Measurements from ENCODE around the gene EPHA10. TPM values are rescaled to one million over a fixed set of nuclear protein-coding genes. Genes with fewer than 3 reads are reported as not detected.

The EPHA10 gene
- total and polyA plus RNA-seq, 4 donors, result 0.05 to 0.25 (median 0.12) TPM; not detected in 1

- Histone ChIP-seq H3K4me3 (ENCODE audit: low read length in 2 of 2) (no peak overlapping the region), H3K9me3 (ENCODE audit: control insufficient read depth, low read length) (no peaks in the 10 kb centered on the region), H3K4me1 (ENCODE audit: control insufficient read depth in 1 of 2, insufficient read depth in 2 of 2, low read length in 2 of 2) (no peaks in the 10 kb centered on the region), H3K27ac (ENCODE audit: low read depth in 1 of 2, low read length in 2 of 2) (peak overlapping the region in 1 of 2 donors; percentile 11), H3K27me3 (ENCODE audit: control insufficient read depth in 1 of 2, insufficient read depth in 2 of 2, low read length in 1 of 2) (no peaks in the 10 kb centered on the region), H3K36me3 (ENCODE audit: control insufficient read depth in 1 of 2, insufficient read depth in 2 of 2, low read length in 1 of 2) (peaks cover 0 to 7% of the 10 kb centered on the region in 2 donors)
- DNase-seq, result peak; percentile 78 to 83
- peak; percentile 56 for ATAC-seq (ENCODE audit: low FRiP score)
- 48 to 49% methylated on average over 5 of the region's 5 CpGs for WGBS, 2 donors
- intact Hi-C loops (cut with DNase I), result loop anchor here (2.0 to 5.0 kb wide), 4 partner anchors 80 to 230 kb away; no protein-coding TSS in a partner anchor
Observed at GRCh38 chr1:37682334-37682987, 82.5 kb downstream of the EPHA10 start.

- H3K36me3 ChIP-seq (ENCODE audit: control insufficient read depth in 1 of 2, insufficient read depth in 2 of 2, low read length in 1 of 2), result peaks cover 0 to 7% of the 10 kb centered on the region in 2 donors
- H3K9me3 ChIP-seq (ENCODE audit: control insufficient read depth, low read length), result no peaks in the 10 kb centered on the region
- H3K27ac ChIP-seq (ENCODE audit: low read depth in 1 of 2, low read length in 2 of 2), result no peak overlapping the region
- H3K4me1 ChIP-seq (ENCODE audit: control insufficient read depth in 1 of 2, insufficient read depth in 2 of 2, low read length in 2 of 2), result no peaks in the 10 kb centered on the region
- no peak for ATAC-seq (ENCODE audit: low FRiP score)
- H3K4me3 ChIP-seq (ENCODE audit: low read length in 2 of 2), result no peak overlapping the region
- no peaks in the 10 kb centered on the region for H3K27me3 ChIP-seq (ENCODE audit: control insufficient read depth in 1 of 2, insufficient read depth in 2 of 2, low read length in 1 of 2)
- 84% methylated on average over 3 of the region's 3 CpGs for WGBS, 2 donors
- intact Hi-C loops (cut with DNase I), result loop anchor here (5.0 kb wide), 3 partner anchors 79 to 229 kb away; no protein-coding TSS in a partner anchor
- DNase-seq, result no peak
Observed at GRCh38 chr1:37680933-37681332, 84.0 kb downstream of the EPHA10 start.

GRCh38 chr1:37677808-37678207 is 87.1 kb downstream of the EPHA10 start:
- intact Hi-C loops (cut with DNase I), result no loop called here
- Histone ChIP-seq H3K4me3 (ENCODE audit: low read length in 2 of 2) (no peak overlapping the region), H3K36me3 (ENCODE audit: control insufficient read depth in 1 of 2, insufficient read depth in 2 of 2, low read length in 1 of 2) (peaks cover 0 to 2% of the 10 kb centered on the region in 2 donors), H3K27me3 (ENCODE audit: control insufficient read depth in 1 of 2, insufficient read depth in 2 of 2, low read length in 1 of 2) (no peaks in the 10 kb centered on the region), H3K9me3 (ENCODE audit: control insufficient read depth, low read length) (no peaks in the 10 kb centered on the region), H3K27ac (ENCODE audit: low read depth in 1 of 2, low read length in 2 of 2) (no peak overlapping the region), H3K4me1 (ENCODE audit: control insufficient read depth in 1 of 2, insufficient read depth in 2 of 2, low read length in 2 of 2) (no peaks in the 10 kb centered on the region)
- ATAC-seq (ENCODE audit: low FRiP score) (no peak), DNase-seq (no peak)
- 85 to 93% methylated on average over 5 of the region's 5 CpGs for WGBS, 2 donors

GRCh38 chr1:37677143-37677439 is 87.8 kb downstream of the EPHA10 start:
- H3K4me1 ChIP-seq (ENCODE audit: control insufficient read depth in 1 of 2, insufficient read depth in 2 of 2, low read length in 2 of 2), result no peaks in the 10 kb centered on the region
- intact Hi-C loops (cut with DNase I), result no loop called here
- WGBS, 2 donors, result 66 to 69% methylated on average over 4 of the region's 4 CpGs
- no peaks in the 10 kb centered on the region for H3K27me3 ChIP-seq (ENCODE audit: control insufficient read depth in 1 of 2, insufficient read depth in 2 of 2, low read length in 1 of 2)
- H3K9me3 ChIP-seq (ENCODE audit: control insufficient read depth, low read length), result no peaks in the 10 kb centered on the region
- no peak for DNase-seq
- no peak for ATAC-seq (ENCODE audit: low FRiP score)
- H3K4me3 ChIP-seq (ENCODE audit: low read length in 2 of 2), result no peak overlapping the region
- H3K27ac ChIP-seq (ENCODE audit: low read depth in 1 of 2, low read length in 2 of 2), result no peak overlapping the region
- H3K36me3 ChIP-seq (ENCODE audit: control insufficient read depth in 1 of 2, insufficient read depth in 2 of 2, low read length in 1 of 2), result no peaks in the 10 kb centered on the region

- no peak for DNase-seq
Observed at GRCh38 chr1:37676281-37677142, 88.4 kb downstream of the EPHA10 start.

DNA sequence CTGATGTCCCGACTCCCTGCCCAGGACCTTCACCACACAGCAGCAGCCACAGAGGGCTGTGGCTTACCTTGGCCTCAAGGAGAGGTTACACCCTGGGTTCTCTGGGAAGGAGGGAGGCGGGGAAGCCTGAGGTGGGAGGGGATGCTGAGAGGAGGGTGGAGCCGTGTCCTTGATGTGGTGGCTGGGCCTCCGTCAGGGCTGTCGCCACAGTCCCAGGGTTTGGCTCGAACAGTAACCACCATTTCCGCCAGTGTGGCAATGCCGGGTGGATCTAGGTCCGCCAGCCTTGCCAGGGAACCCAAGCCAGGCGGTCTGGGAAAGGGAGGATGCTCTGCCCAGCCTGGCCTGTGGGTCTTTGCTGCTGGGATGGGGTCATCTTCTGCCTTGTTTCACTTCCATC is 91.0 kb downstream of the EPHA10 start:
- Histone ChIP-seq H3K27ac (ENCODE audit: low read depth in 1 of 2, low read length in 2 of 2) (no peak overlapping the region), H3K4me1 (ENCODE audit: control insufficient read depth in 1 of 2, insufficient read depth in 2 of 2, low read length in 2 of 2) (no peaks in the 10 kb centered on the region), H3K36me3 (ENCODE audit: control insufficient read depth in 1 of 2, insufficient read depth in 2 of 2, low read length in 1 of 2) (no peaks in the 10 kb centered on the region), H3K4me3 (ENCODE audit: low read length in 2 of 2) (no peak overlapping the region), H3K27me3 (ENCODE audit: control insufficient read depth in 1 of 2, insufficient read depth in 2 of 2, low read length in 1 of 2) (no peaks in the 10 kb centered on the region), H3K9me3 (ENCODE audit: control insufficient read depth, low read length) (no peaks in the 10 kb centered on the region)
- 54 to 55% methylated on average over 10 of the region's 10 CpGs for WGBS, 2 donors
- DNase-seq, result no peak
- no peak for ATAC-seq (ENCODE audit: low FRiP score)
- intact Hi-C loops (cut with DNase I), result no loop called here

More at GRCh38 chr1:37676281-37677142, 88.4 kb downstream of the EPHA10 start:
- ATAC-seq (ENCODE audit: low FRiP score), result no peak
- Histone ChIP-seq H3K27ac (ENCODE audit: low read depth in 1 of 2, low read length in 2 of 2) (no peak overlapping the region), H3K4me1 (ENCODE audit: control insufficient read depth in 1 of 2, insufficient read depth in 2 of 2, low read length in 2 of 2) (no peaks in the 10 kb centered on the region), H3K9me3 (ENCODE audit: control insufficient read depth, low read length) (no peaks in the 10 kb centered on the region), H3K36me3 (ENCODE audit: control insufficient read depth in 1 of 2, insufficient read depth in 2 of 2, low read length in 1 of 2) (no peaks in the 10 kb centered on the region), H3K4me3 (ENCODE audit: low read length in 2 of 2) (no peak overlapping the region), H3K27me3 (ENCODE audit: control insufficient read depth in 1 of 2, insufficient read depth in 2 of 2, low read length in 1 of 2) (no peaks in the 10 kb centered on the region)
- intact Hi-C loops (cut with DNase I), result no loop called here
- 40 to 43% methylated on average over 14 of the region's 14 CpGs for WGBS, 2 donors

DNA sequence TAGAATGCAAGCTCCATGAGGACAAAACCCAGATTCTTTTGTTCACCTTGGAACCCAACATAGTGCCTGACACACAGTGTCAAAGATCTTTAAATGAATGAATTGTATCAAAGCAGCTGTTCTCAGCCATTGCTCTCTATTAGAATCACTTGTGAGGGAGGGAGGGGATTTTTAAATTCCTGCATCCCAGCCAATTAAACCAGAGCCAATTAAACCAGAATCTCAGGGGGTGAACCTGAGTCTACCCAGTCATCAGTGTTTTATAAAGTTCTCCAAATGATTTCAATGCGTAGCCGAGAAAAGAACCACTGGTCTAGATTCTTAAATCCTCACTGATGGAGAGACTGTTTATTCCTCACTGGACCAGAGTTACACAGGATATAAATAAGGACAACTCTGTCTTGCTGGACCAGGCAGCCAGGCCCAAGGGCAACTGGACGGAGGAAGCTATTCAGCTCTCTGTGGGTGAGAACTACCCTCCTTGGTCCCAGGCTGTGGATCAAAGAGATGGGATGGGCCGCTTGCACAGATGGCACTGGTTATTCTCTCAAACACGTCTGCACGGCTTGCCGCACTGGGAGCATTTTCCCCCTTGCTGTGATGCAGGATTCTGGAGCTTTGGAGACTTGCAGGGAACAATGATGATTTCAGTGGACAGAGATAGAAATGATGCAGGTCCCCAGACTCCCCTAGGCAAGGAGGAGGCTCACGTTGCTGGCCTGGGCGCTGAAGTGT is 92.6 kb downstream of the EPHA10 start:
- Histone ChIP-seq H3K27ac (ENCODE audit: low read depth in 1 of 2, low read length in 2 of 2) (no peak overlapping the region), H3K9me3 (ENCODE audit: control insufficient read depth, low read length) (no peaks in the 10 kb centered on the region), H3K4me3 (ENCODE audit: low read length in 2 of 2) (no peak overlapping the region), H3K27me3 (ENCODE audit: control insufficient read depth in 1 of 2, insufficient read depth in 2 of 2, low read length in 1 of 2) (no peaks in the 10 kb centered on the region), H3K36me3 (ENCODE audit: control insufficient read depth in 1 of 2, insufficient read depth in 2 of 2, low read length in 1 of 2) (no peaks in the 10 kb centered on the region), H3K4me1 (ENCODE audit: control insufficient read depth in 1 of 2, insufficient read depth in 2 of 2, low read length in 2 of 2) (no peaks in the 10 kb centered on the region)
- intact Hi-C loops (cut with DNase I), result no loop called here
- 57% methylated on average over 9 of the region's 9 CpGs for WGBS, 2 donors
- DNase-seq (no peak), ATAC-seq (ENCODE audit: low FRiP score) (no peak)

- no peaks in the 10 kb centered on the region for H3K9me3 ChIP-seq (ENCODE audit: control insufficient read depth, low read length)
- no peak overlapping the region for H3K27ac ChIP-seq (ENCODE audit: low read depth in 1 of 2, low read length in 2 of 2)
- no peak overlapping the region for H3K4me3 ChIP-seq (ENCODE audit: low read length in 2 of 2)
- 71% methylated on average over 6 of the region's 6 CpGs for WGBS, 2 donors
- H3K4me1 ChIP-seq (ENCODE audit: control insufficient read depth in 1 of 2, insufficient read depth in 2 of 2, low read length in 2 of 2), result no peaks in the 10 kb centered on the region
- DNase-seq (no peak), ATAC-seq (ENCODE audit: low FRiP score) (no peak)
- intact Hi-C loops (cut with DNase I), result no loop called here
- no peaks in the 10 kb centered on the region for H3K27me3 ChIP-seq (ENCODE audit: control insufficient read depth in 1 of 2, insufficient read depth in 2 of 2, low read length in 1 of 2)
- H3K36me3 ChIP-seq (ENCODE audit: control insufficient read depth in 1 of 2, insufficient read depth in 2 of 2, low read length in 1 of 2), result no peaks in the 10 kb centered on the region
Observed at GRCh38 chr1:37671261-37671660, 93.7 kb downstream of the EPHA10 start.

Measured in aorta (tissue), 5 donors.